H1 (cell line): ENCODE results near the gene AGAP3. TPM values are rescaled to one million over a fixed set of nuclear protein-coding genes. Genes with fewer than 3 reads are reported as not detected.

ENCODE experiments used
- CTCF ChIA-PET: fragments of 300-600 bp; sonication (Branson Sonifier 250); formaldehyde crosslinking; loops from one replicate; lab custom pipeline; 2021; ENCODE audit not compliant: partially characterized antibody; lab: Charles Lee
- POLR2A ChIA-PET: fragments of 300-600 bp; sonication (Branson Sonifier 250); formaldehyde crosslinking; loops from one replicate; lab custom pipeline; 2021; ENCODE audit warnings: inconsistent platforms; ENCODE audit not compliant: partially characterized antibody; lab: Charles Lee
- DNase-seq, 2 experiments: peaks; one replicate each; pipeline versions ENCODE4 v3.0.0 to v3.0.0-alpha.2; 2010 to 2022; ENCODE audit warnings: low spot score in 2 of 2, low read depth in 1 of 2, mixed read lengths in 1 of 2
- FAIRE-seq: peaks from 2 replicates; lab custom pipeline; 2011; peaks lifted over from hg19 to GRCh38; lab: Jason Lieb, UNC
- H2AFZ ChIP-seq: 2 replicates; pipeline ENCODE4 v1.8.1; 2012; ENCODE audit warnings: low read length, inconsistent platforms
- H2AK5ac ChIP-seq: 2 replicates; pipeline ENCODE4 v1.6.1; 2013; ENCODE audit warnings: low read depth, low read length
- H2BK120ac ChIP-seq: replicated peaks from 2 replicates; pipeline ENCODE3; 2013; ENCODE audit warnings: low read depth, low read length, inconsistent platforms
- H2BK12ac ChIP-seq: 2 replicates; pipeline ENCODE4 v1.6.1; 2013; ENCODE audit warnings: low read depth, low read length
- H2BK15ac ChIP-seq: 2 replicates; pipeline ENCODE4 v1.6.1; 2013; ENCODE audit warnings: low read length
- H2BK20ac ChIP-seq: 2 replicates; pipeline ENCODE4 v1.6.1; 2013; ENCODE audit warnings: low read length
- H2BK5ac ChIP-seq: 2 replicates; pipeline ENCODE4 v1.6.1; 2013; ENCODE audit warnings: low read depth, low read length
- H3K14ac ChIP-seq: 2 replicates; pipeline ENCODE4 v1.6.1; 2013; ENCODE audit warnings: inconsistent platforms; ENCODE audit not compliant: insufficient read length
- H3K18ac ChIP-seq: 2 replicates; pipeline ENCODE4 v1.6.1; 2013; ENCODE audit warnings: low read length; ENCODE audit errors: extremely low read depth
- H3K23ac ChIP-seq: 2 replicates; pipeline ENCODE4 v1.6.1; 2013; ENCODE audit warnings: inconsistent platforms; ENCODE audit not compliant: insufficient read length
- H3K23me2 ChIP-seq: 2 replicates; pipeline ENCODE4 v1.6.1; 2013; ENCODE audit warnings: low read depth, low read length
- H3K27ac ChIP-seq: 2 replicates; pipeline ENCODE4 v1.6.1; 2011; ENCODE audit warnings: low read depth, low read length, inconsistent platforms
- H3K27me3 ChIP-seq, 4 experiments: replicated peaks in 1 of 4; 1 replicate in 1 of 4; 2 replicates in 3 of 4; pipeline versions ENCODE4 v1.6.1 to v1.8.1; 2011 to 2013; ENCODE audit warnings: low read length in 3 of 4, mild to moderate bottlenecking in 3 of 4, inconsistent platforms in 2 of 4, mixed read lengths in 2 of 4, moderate library complexity in 1 of 4; ENCODE audit not compliant: control insufficient read depth in 3 of 4, insufficient read depth in 3 of 4; ENCODE audit errors: extremely low read depth in 1 of 4
- H3K36me3 ChIP-seq, 4 experiments: 2 replicates each; pipeline versions ENCODE4 v1.6.1 to v1.8.1; 2011 to 2013; ENCODE audit warnings: mild to moderate bottlenecking in 4 of 4, low read length in 3 of 4, moderate library complexity in 2 of 4, control low read depth in 1 of 4, inconsistent platforms in 1 of 4; ENCODE audit not compliant: insufficient read depth in 4 of 4, control insufficient read depth in 2 of 4
- H3K4ac ChIP-seq: replicated peaks from 2 replicates; pipeline ENCODE3; 2013; ENCODE audit warnings: low read length, low read depth, mixed read lengths, inconsistent platforms; ENCODE audit not compliant: insufficient read length
- H3K4me1 ChIP-seq, 4 experiments: replicated peaks in 1 of 4; 1 replicate in 1 of 4; 2 replicates in 3 of 4; pipeline versions ENCODE4 v1.6.1 to v1.8.1; 2011 to 2013; ENCODE audit warnings: low read length in 3 of 4, inconsistent platforms in 2 of 4, mixed read lengths in 1 of 4; ENCODE audit not compliant: insufficient read depth in 4 of 4, control insufficient read depth in 3 of 4
- H3K4me2 ChIP-seq, 2 experiments: 2 replicates each; pipeline versions ENCODE4 v1.6.1 to v1.8.1; 2011 to 2013; ENCODE audit warnings: low read depth in 2 of 2, low read length in 2 of 2, control low read depth in 1 of 2, inconsistent platforms in 1 of 2, mild to moderate bottlenecking in 1 of 2; ENCODE audit not compliant: insufficient read depth in 1 of 2
- H3K4me3 ChIP-seq, 4 experiments: fragments of 200-600, 300-600 bp in 1 of 4; sonication (generic), shearing (Covaris generic), sonication (Bioruptor Twin) in 1 of 4; 2 replicates each; pipeline versions ENCODE4 v1.5.1 to v1.8.1; 2011 to 2016; ENCODE audit warnings: low read length in 4 of 4, low read depth in 3 of 4, control low read depth in 2 of 4, inconsistent platforms in 2 of 4, mild to moderate bottlenecking in 2 of 4, mixed read lengths in 1 of 4, moderate library complexity in 1 of 4; ENCODE audit not compliant: insufficient read depth in 2 of 4; ENCODE audit errors: extremely low read depth in 1 of 4
- H3K56ac ChIP-seq: replicated peaks from 2 replicates; pipeline ENCODE3; 2013; ENCODE audit warnings: low read depth, mild to moderate bottlenecking, mixed read lengths, low read length, inconsistent platforms; ENCODE audit not compliant: insufficient read length
- H3K79me1 ChIP-seq: 2 replicates; pipeline ENCODE4 v1.6.1; 2013; ENCODE audit warnings: low read depth, low read length, control low read depth
- H3K79me2 ChIP-seq, 2 experiments: 2 replicates each; pipeline versions ENCODE4 v1.6.1 to v1.8.1; 2012 to 2013; ENCODE audit warnings: low read length in 2 of 2, mild to moderate bottlenecking in 2 of 2, inconsistent platforms in 1 of 2; ENCODE audit not compliant: insufficient read depth in 2 of 2, control insufficient read depth in 1 of 2
- H3K9ac ChIP-seq, 4 experiments: replicated peaks in 1 of 4; 1 replicate in 1 of 4; 2 replicates in 3 of 4; pipeline versions ENCODE4 v1.6.1 to v1.8.1; 2011 to 2013; ENCODE audit warnings: low read depth in 3 of 4, low read length in 3 of 4, control low read depth in 2 of 4, mild to moderate bottlenecking in 2 of 4, moderate library complexity in 2 of 4, inconsistent platforms in 1 of 4; ENCODE audit errors: extremely low read depth in 1 of 4
- H3K9me3 ChIP-seq, 2 experiments: 2 replicates each; pipeline versions ENCODE4 v1.6.1 to v1.8.1; 2012 to 2013; ENCODE audit warnings: mild to moderate bottlenecking in 2 of 2, moderate library complexity in 2 of 2, control low read depth in 1 of 2, inconsistent platforms in 1 of 2, low read depth in 1 of 2, low read length in 1 of 2, mixed read lengths in 1 of 2; ENCODE audit not compliant: insufficient read depth in 2 of 2
- H4K20me1 ChIP-seq, 2 experiments: replicated peaks in 1 of 2; 2 replicates each; pipeline versions ENCODE3 to v1.8.1; 2011 to 2013; ENCODE audit warnings: inconsistent platforms in 2 of 2, low read length in 2 of 2, mild to moderate bottlenecking in 1 of 2; ENCODE audit not compliant: insufficient read depth in 2 of 2, control insufficient read depth in 1 of 2
- H4K5ac ChIP-seq: 2 replicates; pipeline ENCODE4 v1.6.1; 2013; ENCODE audit warnings: low read length, low read depth, mixed read lengths, inconsistent platforms; ENCODE audit not compliant: insufficient read length
- H4K8ac ChIP-seq: 2 replicates; pipeline ENCODE4 v1.8.0; 2013; ENCODE audit warnings: mild to moderate bottlenecking, moderate library complexity, low read length, inconsistent platforms; ENCODE audit not compliant: insufficient read depth; ENCODE audit errors: extremely low read depth
- H4K91ac ChIP-seq: replicated peaks from 2 replicates; pipeline ENCODE3; 2013; ENCODE audit warnings: low read length, mixed read lengths, inconsistent platforms; ENCODE audit not compliant: insufficient read length
- EZH2 ChIP-seq: fragments of 200-600 bp; sonication (generic); IDR thresholded peaks from 2 replicates; pipeline ENCODE4 v1.7.1; 2012; ENCODE audit warnings: low read depth, mild to moderate bottlenecking, moderate library complexity, low read length, inconsistent platforms; ENCODE audit not compliant: severe bottlenecking
- GABPA ChIP-seq: IDR thresholded peaks from 2 replicates; pipeline ENCODE4 v1.6.1; 2011; ENCODE audit warnings: mild to moderate bottlenecking, low read length, moderate library complexity, borderline replicate concordance; ENCODE audit not compliant: insufficient read depth
- JUN ChIP-seq: IDR thresholded peaks from 2 replicates; pipeline ENCODE4 v1.6.1; 2011; ENCODE audit warnings: low read depth, mild to moderate bottlenecking, improper control_type of control experiment, low read length
- PHF8 ChIP-seq: fragments of 200-600 bp; sonication (generic); conservative IDR thresholded peaks from 2 replicates; pipeline ENCODE4 v1.7.1; 2012; ENCODE audit warnings: low read depth, mild to moderate bottlenecking, inconsistent platforms, low read length, moderate library complexity
- POLR2A ChIP-seq, 2 experiments: IDR thresholded peaks; 1 replicate in 1 of 2; 2 replicates in 1 of 2; pipeline ENCODE4 v1.6.1; 2011; ENCODE audit warnings: low read depth in 2 of 2, low read length in 2 of 2, mild to moderate bottlenecking in 2 of 2; ENCODE audit errors: control extremely low read depth in 1 of 2
- SIN3A ChIP-seq, 2 experiments: IDR thresholded peaks in 1 of 2; conservative IDR thresholded peaks in 1 of 2; 2 replicates each; pipeline ENCODE4 v1.6.1; 2011 to 2012; ENCODE audit warnings: low read length in 2 of 2, improper control_type of control experiment in 1 of 2, low read depth in 1 of 2, mild to moderate bottlenecking in 1 of 2
- SP1 ChIP-seq: IDR thresholded peaks from 2 replicates; pipeline ENCODE4 v1.6.1; 2011; ENCODE audit warnings: low read depth, low read length
- WGBS, 2 experiments: shearing (Covaris generic) in 1 of 2; methylation state at CpG; one replicate each; pipeline versions ENCODE4 v1.1.6 to v1.1.7; 2013 to 2015; ENCODE audit warnings: low lambda C conversion rate in 2 of 2, mixed read lengths in 2 of 2, inconsistent platforms in 1 of 2, low coverage in 1 of 2, missing lambda C conversion rate in 1 of 2; ENCODE audit not compliant: insufficient replicate concordance in 2 of 2, insufficient coverage in 1 of 2, insufficient read length in 1 of 2; ENCODE audit errors: extremely low coverage in 1 of 2, missing lambda C conversion rate in 1 of 2; 5-methylcytosine and 5-hydroxymethylcytosine counted together
- polyA plus RNA-seq, 7 experiments: library from polyadenylated mRNA; depleted of rRNA in 3 of 7; stranded (reverse) in 5 of 7; unstranded in 2 of 7; fragments of >200 nt in 5 of 7; fragments of 200-250 nt in 2 of 7; gene quantifications; 1 replicate in 5 of 7; 2 replicates in 1 of 7; 4 replicates in 1 of 7; pipeline versions ENCODE4 v1.2.1 to v1.2.3, GENCODE V29; 2011 to 2013; ENCODE audit warnings: missing spikeins in 2 of 7, mixed read lengths in 2 of 7
- total RNA-seq: library from RNA; stranded (reverse); fragmentation: NEBNext Ultra II Directional; extraction: Animal tissue kit (Norgen Biotek cat#: 25700); gene quantifications from 2 replicates; pipeline ENCODE4 v1.2.1, GENCODE V29; 2021

The AGAP3 gene
- total and polyA plus RNA-seq, 2 of the 8 experiments (the other 6 are each of a cell fraction or from before 2014, with no cell fraction given), result 66.4 to 120 TPM

GRCh38 chr7:151189038-151189437, 102.8 kb downstream of the AGAP3 start:
- FAIRE-seq (no peak), DNase-seq (no peak)
- H2AK5ac ChIP-seq, result no peak overlapping the region
- no peak overlapping the region for H4K91ac ChIP-seq
- H2BK15ac ChIP-seq, result no peak overlapping the region
- WGBS, 2 experiments, result 86% methylated on average over 4 of the region's 4 CpGs; no CpG with 5 or more reads in 1 of the 2 experiments
- no peak overlapping the region for H2BK12ac ChIP-seq
- no peaks in the 10 kb centered on the region for H3K79me1 ChIP-seq
- no peak overlapping the region for H2AFZ ChIP-seq
- H3K23ac ChIP-seq, result no peak overlapping the region
- H3K23me2 ChIP-seq, result no peaks in the 10 kb centered on the region
- no peaks in the 10 kb centered on the region for H3K27me3 ChIP-seq
- no peak overlapping the region for H3K4ac ChIP-seq
- ChIA-PET POLR2A (interaction anchor here (1.1 kb wide), 1 partner anchor 10 kb away, joined by 3 read pairs; no protein-coding TSS in a partner anchor), CTCF (interaction anchor here (0.9 kb wide), 1 partner anchor 11 kb away, joined by 3 read pairs; no protein-coding TSS in a partner anchor)
- H3K9ac ChIP-seq, result no peak overlapping the region
- H4K8ac ChIP-seq, result no peak overlapping the region
- no peaks in the 10 kb centered on the region for H3K4me1 ChIP-seq
- no peak overlapping the region for H2BK20ac ChIP-seq
- H3K14ac ChIP-seq, result no peak overlapping the region
- H3K79me2 ChIP-seq, result no peaks in the 10 kb centered on the region
- H3K4me3 ChIP-seq, result no peak overlapping the region
- no peak overlapping the region for H3K4me2 ChIP-seq
- no peak overlapping the region for H3K18ac ChIP-seq
- H3K56ac ChIP-seq, result no peak overlapping the region
- no peak overlapping the region for H4K5ac ChIP-seq
- no peaks in the 10 kb centered on the region for H3K9me3 ChIP-seq
- no peaks in the 10 kb centered on the region for H4K20me1 ChIP-seq
- no peak overlapping the region for H3K27ac ChIP-seq
- H2BK120ac ChIP-seq, result no peak overlapping the region
- H2BK5ac ChIP-seq, result no peak overlapping the region
- no peaks in the 10 kb centered on the region for H3K36me3 ChIP-seq
- TF ChIP-seq GABPA (no peak), SIN3A (conservative IDR thresholded peaks at IDR 0.05 in 1 of 2, IDR thresholded peaks at IDR 0.05 in 1 of 2; ENCODE audit: low read depth in 1 of 2, low read length in 2 of 2) (no peak), PHF8 (no peak), POLR2A (IDR thresholded peaks at IDR 0.05; ENCODE audit: control extremely low read depth in 1 of 2, low read depth in 2 of 2, low read length in 2 of 2) (no peak), JUN (no peak), EZH2 (no peak), SP1 (no peak)
